CD4-positive, alpha-beta T cell treated with Interleukin-6 for 4 hours (primary cell): Measurements from ENCODE around the gene ZNF189.
"Not testable (repeated sequence)": the region's sequence is repeated elsewhere in the genome, so short reads cannot be mapped to it uniquely, and the experiment has no call there.

ENCODE experiments used
- DNase-seq: peaks from one replicate; pipeline ENCODE4 v3.0.0-alpha.2; 2020; ENCODE audit warnings: mixed read lengths

The ZNF189 gene

DNA sequence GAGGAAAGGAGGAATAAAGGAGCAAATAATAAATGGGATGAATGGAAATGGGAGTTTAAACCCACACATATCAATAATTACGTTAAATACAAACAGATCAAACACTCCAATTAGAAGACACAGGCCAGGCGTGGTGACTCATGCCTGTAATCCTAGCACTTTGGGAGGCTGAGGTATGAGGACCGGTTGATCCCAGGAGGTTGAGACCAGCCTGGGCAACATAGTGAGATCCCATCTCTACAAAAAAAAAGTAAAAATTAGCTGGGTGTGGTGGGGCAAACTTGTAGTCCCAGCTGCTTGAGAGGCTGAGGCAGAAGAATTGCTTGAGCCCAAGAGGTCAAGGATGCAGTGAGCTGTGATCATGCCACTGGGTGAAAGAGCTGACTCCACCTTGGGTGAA lies 17.5 kb upstream of the ZNF189 start:
- no peak for DNase-seq

- DNase-seq, result no peak
These were observed 16.8 kb upstream of the ZNF189 start for GRCh38 chr9:101381833-101382342.

DNA sequence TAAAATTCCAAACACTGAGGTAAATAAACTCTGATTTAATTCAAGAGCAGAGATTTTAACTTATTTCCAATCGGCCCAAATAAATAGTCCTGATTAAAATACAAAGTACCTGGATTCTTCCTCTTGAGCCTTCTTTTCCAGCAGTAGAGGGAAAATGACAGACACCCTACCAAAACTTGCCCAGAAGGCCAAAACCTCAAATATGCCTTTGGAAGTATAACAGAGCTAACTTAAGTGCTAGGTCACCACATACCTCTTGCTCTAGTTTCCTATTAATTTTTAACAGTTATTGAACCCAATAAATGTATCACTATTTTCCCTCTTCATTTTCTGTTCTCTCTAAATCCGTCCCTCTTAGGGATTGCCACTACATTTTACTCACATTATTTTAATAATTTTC lies 15.3 kb upstream of the ZNF189 start:
- DNase-seq, result no peak

DNA sequence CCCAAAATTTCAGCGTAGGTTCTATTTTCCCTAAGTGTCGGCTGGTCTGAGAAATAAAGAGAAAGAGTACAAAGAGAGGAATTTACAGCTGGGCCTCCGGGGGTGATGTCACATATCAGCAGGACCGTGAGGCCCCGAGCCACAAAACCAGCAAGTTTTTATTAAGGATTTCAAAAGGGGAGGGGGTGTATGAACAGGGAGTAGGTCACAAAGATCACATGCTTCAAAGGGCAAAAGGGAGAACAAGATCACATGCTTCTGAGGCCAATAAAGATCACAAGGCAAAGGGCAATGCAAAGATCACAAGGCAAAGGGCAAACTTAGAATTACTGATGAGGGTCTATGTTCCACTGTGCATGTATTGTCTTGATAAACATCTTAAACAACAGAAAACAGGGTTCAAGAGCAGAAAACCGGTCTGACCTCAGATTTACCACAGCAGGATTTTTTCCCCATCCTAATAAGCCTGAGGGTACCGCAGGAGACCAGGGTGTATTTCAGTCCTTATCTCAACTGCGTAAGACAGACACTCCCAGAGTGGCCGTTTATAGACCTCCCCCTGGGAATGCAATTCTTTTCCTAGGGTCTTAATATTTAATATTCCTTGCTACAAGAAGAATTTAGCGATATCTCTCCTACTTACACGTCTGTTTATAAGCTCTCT lies 13.6 kb upstream of the ZNF189 start, which contains the start of gene BAAT:
Gene BAAT, minus strand, starts transcription at position 134 of the 664 bp plus-strand sequence. CDS start 13,602 bp downstream, outside the sequence.
- DNase-seq, result not testable (repeated sequence)

DNA sequence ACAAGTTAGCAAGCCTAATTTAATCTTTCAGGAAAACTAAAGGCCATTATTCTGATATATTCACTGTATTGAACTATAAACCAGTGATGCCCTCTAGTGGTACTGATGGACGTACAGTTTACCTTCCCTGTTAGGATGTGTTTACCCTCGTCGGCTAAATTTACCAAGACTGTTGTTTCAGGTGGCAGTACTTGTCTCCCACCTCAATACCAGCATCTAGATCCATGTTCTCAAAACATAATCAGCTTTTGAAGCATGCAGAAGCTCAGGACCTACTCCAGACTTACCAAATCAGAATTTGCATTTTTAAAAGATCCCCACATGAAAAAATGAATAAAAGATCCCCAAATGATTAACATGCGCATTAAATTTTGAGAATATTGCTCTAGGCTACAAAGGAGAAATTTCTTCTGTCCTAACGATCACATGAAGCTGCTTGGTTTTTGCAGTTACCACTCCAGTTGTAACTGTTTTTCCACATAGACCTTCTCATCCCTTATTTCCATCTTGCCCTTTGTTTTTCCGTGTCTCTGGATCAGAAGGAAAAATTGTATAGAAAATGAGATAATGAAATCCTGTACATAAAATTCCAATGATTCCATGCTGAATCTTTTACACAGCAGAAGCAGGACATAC lies 10.7 kb upstream of the ZNF189 start:
- DNase-seq, result no peak

DNA sequence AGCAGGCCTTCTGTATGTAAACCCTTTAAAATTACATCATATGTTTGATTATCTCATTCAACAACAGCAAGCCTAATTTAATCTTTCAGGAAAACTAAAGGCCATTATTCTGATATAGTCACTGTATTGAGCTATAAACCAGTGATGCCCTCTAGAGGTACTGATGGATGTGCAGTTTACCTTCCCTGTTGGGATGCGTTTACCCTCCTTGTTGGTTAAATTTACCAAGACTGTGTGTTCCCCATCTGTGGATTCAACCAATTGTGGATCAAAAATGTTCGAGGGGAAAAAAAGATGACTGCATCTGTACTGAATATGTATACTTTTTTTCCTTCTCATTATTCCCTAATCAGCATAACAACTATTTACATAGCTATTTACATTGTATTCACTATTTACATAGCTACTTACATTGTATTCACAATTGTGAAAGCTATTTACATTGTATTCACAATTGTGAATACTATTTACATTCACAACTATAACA lies 10.1 kb upstream of the ZNF189 start:
- DNase-seq, result no peak

DNA sequence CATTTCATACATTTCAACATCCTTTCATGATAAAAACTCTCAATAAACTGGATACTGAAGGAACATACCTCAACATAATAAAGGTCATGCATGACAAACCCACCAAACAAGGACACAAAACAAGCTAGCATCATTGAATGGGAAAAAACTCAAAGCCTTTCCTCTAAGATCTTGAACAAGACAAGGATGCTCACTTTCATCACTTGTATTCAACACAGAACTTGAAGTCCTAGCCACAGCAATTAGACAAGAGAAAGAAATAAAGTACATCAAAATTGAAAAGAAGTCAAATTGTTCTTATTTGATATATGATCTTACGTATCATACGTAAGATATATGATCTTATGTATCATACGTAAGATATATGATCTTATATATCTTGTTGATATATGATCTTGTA lies 5.5 kb upstream of the ZNF189 start:
- no peak for DNase-seq

DNA sequence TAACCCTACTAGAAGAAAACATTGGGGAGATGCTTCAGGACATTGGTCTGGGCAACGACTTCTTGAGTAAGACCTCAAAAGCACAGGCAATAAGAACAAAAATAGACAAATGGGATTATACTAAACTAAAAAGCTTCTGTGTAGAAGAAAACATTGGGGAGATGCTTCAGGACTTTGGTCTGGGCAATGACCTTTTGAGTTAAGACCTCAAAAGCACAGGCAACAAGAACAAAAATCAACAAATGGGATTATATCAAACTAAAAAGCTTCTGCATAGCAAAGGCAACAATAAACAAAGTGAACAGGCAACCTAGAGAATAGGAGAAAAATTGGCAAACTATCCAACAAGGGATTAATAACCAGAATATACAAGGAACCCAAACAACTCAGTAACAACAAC lies 4.0 kb upstream of the ZNF189 start:
- DNase-seq, result no peak

DNA sequence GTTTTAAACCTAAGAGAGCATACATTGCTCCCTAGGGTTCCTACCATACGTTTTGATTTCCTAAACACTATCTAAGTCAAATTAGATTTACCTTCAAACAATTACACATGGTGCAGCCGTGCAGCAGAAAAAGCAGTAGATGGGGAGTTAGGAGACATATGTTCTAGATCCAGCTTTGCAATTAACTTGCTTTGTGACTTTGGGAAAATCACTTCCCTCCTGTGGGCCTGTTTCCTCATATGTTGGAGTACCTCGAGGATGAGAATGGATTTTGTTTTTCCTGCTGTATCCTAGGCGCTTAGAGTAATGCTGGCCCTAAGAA lies 944 bp upstream of the ZNF189 start:
- no peak for DNase-seq

DNA sequence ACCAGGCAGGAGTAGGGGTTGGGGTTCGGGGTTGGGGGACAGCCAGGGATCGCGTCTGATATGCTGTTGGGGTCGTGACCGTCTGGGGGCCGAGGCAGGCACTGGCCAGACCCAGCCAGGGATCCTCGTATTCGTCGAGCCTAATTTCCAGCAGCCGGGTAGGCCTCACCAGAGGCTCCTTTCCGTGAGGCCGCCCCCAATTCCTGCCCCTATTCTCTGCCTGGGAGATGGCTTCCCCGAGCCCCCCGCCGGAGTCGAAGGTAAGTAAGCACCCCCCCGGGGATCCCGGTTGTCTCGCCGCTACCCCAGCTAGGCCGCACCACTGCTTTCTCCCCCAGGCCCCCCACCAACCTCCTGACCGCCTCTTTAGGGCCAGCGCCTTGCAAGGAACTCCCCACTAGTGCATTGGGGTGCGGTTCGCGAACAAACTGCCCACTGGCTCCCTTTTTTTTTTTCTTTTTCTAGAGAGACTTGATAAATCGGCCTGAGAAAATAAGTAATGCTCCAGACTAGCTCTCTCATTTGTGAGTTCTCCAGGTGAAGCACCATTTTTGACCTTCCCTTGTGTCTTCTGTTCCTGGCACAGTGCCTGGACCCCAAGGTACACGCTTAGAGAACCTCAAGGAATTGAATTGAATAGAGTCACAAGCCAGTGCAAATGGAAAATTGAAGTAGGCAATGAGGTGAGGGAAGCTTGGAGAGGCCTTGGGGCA lies 435 bp downstream of the ZNF189 start:
- DNase-seq, result no peak

DNA sequence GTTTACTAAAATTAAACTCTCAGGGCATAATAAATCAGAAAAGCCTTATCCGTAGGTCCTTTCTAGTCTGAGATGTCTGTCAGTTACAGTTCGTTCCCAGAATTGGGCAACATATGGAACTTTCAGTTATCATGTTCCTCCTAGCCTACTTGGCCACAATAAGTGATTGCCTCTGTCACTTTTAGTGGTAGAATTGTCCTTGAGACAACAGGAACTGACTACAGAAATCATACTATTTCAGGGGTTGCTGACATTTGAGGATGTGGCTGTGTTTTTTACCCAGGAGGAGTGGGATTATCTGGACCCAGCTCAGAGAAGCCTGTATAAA lies 956 bp downstream of the ZNF189 start:
- DNase-seq, result no peak

- DNase-seq, result no peak
These were observed 1.5 kb downstream of the ZNF189 start for GRCh38 chr9:101400120-101400519.

- DNase-seq, result no peak
These were observed 5.0 kb downstream of the ZNF189 start for GRCh38 chr9:101403516-101404285.

- no peak for DNase-seq
These were observed 9.9 kb downstream of the ZNF189 start for GRCh38 chr9:101408374-101409078.

DNA sequence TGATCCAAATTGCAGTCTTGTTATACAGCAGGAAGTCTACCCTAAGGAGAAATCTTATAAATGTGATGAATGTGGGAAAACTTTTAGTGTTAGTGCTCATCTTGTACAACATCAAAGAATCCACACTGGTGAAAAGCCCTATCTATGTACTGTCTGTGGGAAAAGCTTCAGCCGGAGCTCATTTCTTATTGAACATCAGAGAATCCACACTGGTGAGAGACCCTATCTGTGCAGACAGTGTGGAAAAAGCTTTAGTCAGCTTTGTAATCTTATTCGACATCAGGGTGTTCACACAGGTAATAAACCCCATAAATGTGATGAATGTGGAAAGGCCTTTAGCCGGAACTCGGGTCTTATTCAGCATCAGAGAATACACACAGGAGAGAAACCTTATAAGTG lies 10.4 kb downstream of the ZNF189 start:
- no peak for DNase-seq

DNA sequence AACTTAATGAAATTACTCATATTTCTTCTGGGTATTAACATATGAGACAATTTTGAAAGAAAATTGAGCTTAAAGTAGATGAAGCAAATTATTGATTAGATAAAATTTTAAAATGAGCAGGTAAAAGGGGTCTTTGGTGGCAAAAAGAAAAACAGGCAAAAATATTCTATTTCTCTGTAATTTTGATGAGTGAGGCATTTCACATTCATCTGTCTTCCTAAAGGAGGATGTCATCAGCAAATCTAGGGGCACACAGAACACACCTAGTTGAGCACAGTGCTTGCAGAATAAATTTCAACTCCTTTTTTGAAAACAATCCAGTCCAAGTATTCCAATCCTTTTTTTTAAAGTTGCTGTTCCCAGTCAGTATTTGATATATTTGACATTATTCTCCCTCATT lies 16.2 kb downstream of the ZNF189 start:
- DNase-seq, result no peak

GRCh38 chr9:101415578-101415977 lies 16.9 kb downstream of the ZNF189 start:
- DNase-seq, result no peak

DNA sequence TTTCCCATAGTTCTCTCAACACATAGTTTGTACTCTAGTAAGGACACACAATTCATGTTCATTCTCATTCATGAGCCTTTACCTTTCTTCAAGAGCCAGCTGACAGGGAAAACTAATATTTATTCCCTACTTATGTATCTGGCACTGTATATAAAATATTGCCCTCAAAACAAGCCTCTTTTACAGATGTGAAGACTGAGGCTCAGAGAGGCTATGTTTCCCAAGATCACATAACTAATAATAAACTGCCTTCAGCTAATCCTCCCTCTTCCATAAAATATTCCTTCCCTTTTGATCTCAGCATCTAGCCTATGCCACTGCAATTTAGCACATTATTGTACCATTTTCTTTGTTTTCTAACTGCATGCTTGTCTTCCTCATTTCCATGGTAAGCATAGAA lies 18.7 kb downstream of the ZNF189 start:
- DNase-seq, result no peak

GRCh38 chr9:101417977-101418376 lies 19.3 kb downstream of the ZNF189 start:
- DNase-seq, result no peak

DNA sequence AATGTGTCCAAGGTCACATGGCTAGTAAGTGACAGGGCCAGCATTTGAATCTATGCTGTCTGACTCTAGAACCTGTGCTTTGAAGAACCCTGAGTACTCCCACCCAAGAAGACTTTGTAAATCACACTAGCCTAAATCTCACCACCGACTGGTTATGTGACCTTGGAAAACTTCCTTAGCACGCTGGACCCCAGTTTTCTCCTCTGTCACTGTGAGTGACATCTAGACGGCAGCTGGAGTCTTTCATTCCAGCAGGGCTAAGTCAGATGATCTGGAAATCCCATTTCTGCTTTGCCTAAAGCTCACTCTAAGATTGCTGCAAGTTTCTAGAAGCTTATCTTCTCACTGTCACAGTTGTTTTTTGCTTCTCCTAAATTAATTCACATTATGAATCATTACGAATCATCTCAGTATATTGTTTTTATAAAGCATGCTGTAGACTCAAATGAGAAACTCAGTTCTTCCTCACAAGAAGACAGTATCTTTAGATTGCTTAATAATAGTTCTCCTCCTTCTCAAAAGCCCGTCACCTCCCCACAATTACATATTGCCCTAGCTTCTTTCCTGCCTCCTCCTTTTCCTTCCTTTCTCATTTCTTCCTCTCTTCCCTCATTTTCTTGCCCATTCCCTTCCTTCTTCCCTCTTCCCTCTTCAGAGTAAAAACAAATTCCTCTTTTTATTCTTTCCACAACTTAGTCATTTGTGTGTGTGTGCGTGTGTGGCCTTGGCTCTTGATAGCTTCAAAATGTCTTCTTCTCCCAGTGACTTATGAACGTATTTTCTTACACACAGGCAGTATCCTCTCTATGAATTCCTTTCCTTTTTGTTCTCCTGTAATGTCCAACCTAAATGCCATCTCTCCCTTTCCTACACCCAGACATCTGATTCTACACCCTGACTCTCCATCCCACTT lies 20.1 kb downstream of the ZNF189 start:
- no peak for DNase-seq

- no peak for DNase-seq
These were observed 21.2 kb downstream of the ZNF189 start for GRCh38 chr9:101419863-101420262.

- no peak for DNase-seq
These were observed 23.0 kb downstream of the ZNF189 start for GRCh38 chr9:101421653-101422065.
